ENCODE results near the gene CENPP.

- TF ChIP-seq, protein P1, sequence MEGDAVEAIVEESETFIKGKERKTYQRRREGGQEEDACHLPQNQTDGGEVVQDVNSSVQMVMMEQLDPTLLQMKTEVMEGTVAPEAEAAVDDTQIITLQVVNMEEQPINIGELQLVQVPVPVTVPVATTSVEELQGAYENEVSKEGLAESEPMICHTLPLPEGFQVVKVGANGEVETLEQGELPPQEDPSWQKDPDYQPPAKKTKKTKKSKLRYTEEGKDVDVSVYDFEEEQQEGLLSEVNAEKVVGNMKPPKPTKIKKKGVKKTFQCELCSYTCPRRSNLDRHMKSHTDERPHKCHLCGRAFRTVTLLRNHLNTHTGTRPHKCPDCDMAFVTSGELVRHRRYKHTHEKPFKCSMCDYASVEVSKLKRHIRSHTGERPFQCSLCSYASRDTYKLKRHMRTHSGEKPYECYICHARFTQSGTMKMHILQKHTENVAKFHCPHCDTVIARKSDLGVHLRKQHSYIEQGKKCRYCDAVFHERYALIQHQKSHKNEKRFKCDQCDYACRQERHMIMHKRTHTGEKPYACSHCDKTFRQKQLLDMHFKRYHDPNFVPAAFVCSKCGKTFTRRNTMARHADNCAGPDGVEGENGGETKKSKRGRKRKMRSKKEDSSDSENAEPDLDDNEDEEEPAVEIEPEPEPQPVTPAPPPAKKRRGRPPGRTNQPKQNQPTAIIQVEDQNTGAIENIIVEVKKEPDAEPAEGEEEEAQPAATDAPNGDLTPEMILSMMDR (IDR thresholded peaks at IDR 0.05; ENCODE audit: low read depth, low read length): no peak
- TF ChIP-seq POLR2A (IDR thresholded peaks at IDR 0.05; ENCODE audit: extremely low read depth, insufficient read length): no peak
These were observed 54.9 kb downstream of the CENPP start for GRCh38 chr9:92380603-92381002.

All from NB4 (cell line).